Ramos (cell line): ENCODE results near the gene KRT72.

Experiments used
- in situ Hi-C: fragments of 300-500 bp; cut with MboI; formaldehyde crosslinking; loops from one replicate; pipeline ENCODE4 v1.14.3; 2022; ENCODE audit warnings: low sequenced_read_pairs; ENCODE audit not compliant: unreplicated experiment

Gene KRT72

DNA sequence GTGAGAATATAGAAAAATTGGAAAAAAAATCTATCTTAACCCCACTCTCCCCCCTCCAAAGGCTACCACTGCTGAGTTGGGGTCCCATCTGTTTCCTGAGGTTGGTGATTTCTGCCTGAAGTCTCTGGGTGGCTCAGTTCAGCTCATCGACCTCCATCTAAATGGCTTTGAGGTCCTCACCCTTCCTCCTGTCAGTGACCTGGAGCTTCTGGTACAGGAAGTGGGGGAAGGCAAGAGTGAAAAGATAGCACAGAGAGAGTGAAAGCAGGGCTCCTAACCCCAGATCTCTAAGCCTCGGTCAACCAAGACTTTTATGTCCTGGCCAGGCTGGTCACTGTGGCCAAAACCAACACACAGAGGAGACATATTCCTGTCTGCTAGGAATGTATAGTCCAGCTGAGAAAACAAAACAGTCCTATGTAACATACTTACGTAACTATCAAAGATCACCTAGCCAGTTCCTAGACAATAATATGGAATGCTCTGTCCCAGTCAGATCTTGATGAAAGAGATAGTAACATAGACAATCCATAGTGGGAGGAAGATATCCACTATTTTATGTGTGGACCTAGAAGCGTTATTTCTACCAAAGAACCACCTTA lies 29.4 kb upstream of the KRT72 start:
- in situ Hi-C loops: no loop called here

DNA sequence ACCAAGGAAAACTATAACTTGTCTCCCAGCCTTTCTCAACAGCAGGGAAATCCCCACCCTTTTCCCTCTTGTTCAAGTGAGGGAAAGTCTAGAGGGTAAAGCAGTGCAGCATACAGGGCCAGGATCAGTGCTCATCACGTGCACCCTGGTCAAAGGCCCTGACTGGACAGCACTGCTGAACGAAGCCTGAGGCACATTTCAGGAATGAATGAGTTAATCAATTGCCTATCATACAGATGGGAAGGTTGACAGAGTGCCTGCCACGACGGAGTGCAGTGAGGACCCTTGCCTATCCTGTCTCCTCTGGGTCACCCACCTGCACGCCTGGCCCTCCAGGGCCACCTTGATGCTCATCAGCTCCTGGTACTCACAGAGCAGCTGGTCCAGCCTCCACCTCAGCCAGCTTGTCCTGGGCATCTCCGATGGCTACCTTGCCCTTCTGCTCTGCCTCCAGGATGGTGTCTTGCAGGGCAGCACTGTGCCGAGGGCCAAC lies 28.8 kb upstream of the KRT72 start:
- in situ Hi-C loops: no loop called here

- in situ Hi-C loops: no loop called here
These were observed 28.2 kb upstream of the KRT72 start for GRCh38 chr12:52629281-52630007.

DNA sequence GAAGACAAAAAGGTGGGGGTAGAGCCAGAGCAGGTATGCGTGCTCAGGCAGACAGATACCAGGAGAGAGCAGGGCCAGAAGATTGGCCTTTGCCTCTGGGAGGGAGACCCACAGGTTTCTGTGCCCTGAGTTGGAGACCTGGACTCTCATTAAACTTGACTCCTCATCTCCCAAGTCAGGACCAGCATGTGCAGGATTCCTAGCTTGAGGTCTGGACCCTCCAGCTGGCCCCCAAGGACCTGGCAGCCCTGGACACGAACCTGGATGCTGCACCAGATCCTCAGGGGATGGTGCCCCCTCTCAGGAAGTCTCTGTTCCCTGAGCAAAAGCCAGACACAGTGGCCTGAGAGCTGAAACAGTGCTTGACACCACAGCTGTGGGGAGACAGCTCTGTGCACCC lies 27.6 kb upstream of the KRT72 start:
- in situ Hi-C loops: no loop called here

DNA sequence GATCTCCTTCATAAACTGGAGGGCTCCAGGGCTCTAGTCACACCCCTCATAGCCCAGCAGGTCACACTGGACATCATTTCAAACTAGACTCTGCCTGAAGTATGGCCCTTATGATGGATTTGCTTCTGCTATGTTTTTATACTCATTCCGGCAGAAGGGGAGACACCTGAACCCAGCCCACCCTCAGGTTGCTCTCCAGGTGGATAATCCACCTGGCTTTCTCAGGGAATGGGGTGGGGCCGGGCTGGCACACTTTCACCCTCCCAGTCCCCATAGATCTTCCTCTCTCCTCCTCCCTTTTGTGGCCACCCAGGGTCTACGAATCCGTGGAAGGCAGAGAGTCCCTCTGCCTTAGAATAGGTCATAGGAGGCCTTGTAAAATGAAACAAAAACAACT lies 26.8 kb upstream of the KRT72 start:
- in situ Hi-C loops: no loop called here

DNA sequence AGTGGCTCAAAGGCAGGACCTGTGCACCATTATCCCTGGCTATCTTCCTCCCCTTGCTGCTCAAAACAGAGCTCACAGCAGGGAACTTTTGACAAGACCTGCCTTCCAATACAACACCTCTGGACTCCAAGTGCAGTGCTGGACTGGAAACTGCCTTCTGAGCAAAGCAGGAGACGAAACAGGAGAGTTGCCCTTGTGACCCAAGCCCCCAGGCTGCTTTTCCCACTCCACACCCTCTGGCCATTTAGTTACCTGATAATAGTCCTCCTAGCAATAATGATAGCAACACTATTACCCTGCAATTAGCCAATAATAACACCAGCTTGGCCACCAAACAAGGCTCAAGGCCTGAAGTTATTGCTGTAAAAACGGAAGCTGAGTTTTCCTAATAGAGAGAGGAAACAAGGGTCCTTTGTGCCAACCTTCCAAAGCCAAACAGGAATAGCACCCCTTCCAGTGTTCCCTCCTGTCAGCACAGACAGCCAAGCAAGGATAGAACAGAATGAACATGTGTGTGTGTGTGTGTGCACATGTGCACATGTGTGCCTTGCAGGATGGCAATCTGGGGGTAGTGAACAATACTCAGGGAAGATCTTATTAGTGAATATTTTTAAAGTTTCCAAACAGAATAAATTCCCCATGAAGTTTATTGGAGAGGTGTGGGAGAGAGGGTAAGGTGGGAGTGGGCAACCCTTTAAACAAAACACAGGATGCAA lies 26.3 kb upstream of the KRT72 start:
- in situ Hi-C loops: no loop called here

DNA sequence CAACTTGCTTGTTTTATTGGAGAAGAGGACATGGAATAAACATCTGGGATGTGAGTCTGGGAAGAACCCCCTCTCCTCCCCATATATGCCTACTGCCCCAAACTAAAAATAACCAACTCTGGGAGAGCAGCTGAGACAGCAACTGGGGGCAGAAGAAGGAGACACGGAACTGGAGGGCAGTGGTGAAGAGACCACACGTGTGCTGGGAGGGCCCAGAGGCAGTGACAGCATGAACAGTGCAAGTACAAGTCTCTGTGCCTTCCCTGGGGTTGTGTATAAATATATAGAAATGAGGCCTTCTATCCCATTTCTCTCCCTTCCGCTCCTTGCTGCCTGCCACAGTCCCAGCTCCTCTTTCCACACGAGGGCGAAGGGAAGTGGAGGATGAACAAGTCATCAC lies 21.1 kb upstream of the KRT72 start:
- in situ Hi-C loops: no loop called here

- in situ Hi-C loops: no loop called here
These were observed 17.6 kb upstream of the KRT72 start for GRCh38 chr12:52618866-52619265.

- in situ Hi-C loops: no loop called here
These were observed 17.0 kb upstream of the KRT72 start, which contains the start of gene KRT73 for GRCh38 chr12:52618216-52618615. Gene KRT73, minus strand, starts transcription at chr12:52618559. Its CDS starts 35 bp downstream, at chr12:52618524.

- in situ Hi-C loops: no loop called here
These were observed 16.1 kb upstream of the KRT72 start for GRCh38 chr12:52617403-52617785.

DNA sequence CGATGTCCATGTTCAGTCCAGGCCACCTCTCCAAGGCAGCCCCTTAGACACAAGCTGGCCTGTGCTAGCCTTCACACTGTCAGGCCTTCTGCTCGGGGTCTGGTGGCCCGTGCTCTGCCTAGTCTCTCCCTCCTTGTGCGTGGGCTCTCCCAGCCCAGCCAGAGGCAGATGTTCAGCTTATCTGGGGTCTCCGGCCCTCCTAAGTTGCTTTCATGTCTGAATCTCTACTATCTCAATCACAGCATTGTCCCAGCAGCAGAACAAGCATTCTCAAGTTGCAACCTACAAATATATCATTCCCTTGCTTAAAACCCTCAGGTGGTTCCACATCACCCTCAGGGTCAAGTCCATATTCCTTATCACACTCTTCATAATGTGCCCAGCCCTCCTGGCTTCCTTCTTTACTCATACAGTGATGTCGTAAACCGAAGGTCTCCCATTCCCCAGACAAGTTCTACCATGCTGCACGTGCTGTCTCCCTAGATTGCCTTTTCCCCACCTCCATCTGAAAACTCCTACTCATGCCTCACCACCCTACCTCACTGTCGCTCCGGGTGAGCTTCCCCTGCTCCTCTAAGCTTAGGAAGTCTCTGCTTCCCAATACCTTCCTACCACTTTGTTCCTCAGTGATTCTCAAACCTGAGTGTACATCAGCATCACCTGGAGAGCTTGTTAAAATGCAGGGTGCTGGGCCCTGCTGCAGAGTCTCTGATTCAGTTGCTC lies 15.6 kb upstream of the KRT72 start:
- in situ Hi-C loops: no loop called here

DNA sequence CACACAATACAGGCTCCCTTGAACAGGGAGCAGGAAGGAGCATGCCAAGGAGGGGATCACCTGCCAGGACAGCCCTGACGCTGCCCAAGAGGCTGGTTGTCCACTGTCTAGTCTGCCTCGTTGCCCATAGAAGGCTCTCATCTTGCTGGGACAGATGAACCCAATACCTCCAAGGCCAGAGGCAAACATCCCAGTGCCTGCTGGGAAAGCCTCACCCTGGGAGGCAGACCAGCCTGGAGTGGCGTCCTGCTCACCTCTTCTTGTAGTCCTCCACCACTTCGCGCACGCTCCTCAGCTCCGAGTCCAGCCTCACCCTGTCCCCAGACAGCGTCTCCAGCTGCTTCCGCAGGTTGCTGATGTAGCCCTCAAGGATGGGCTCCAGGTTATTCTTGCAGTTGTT lies 14.6 kb upstream of the KRT72 start:
- in situ Hi-C loops: no loop called here

DNA sequence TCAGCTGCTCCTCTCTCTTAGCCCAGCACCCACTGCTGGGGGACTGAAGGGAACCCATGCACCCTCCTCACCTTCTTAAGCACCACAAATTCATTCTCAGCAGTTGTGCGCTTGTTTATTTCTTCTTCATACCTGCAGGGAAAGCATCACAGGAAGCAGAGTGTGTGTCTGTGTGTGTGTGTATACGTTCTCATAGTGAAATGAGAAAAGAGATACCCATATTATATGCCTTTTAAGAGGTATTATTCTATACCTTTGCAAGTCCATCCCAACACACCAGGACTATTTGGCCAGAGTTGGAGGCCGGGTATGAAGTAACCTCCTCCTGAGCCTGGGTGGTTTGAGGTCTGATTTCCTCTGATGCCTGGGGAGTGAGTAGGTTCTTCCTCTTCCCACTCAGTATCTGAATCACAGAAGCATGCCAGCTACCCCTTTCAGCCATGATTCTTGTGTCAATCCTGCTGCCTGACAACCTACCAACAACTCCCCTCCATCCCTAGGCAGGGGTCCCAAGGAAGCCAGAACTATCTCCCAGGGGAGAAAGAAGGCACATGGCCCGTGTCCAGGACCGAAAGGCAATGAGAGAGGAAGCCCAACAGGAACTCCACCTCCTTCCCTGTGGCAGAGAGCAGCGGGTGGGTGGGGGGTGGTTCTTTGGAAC lies 14.1 kb upstream of the KRT72 start:
- in situ Hi-C loops: no loop called here

GRCh38 chr12:52614381-52615207 lies 13.3 kb upstream of the KRT72 start:
- in situ Hi-C loops: no loop called here

- in situ Hi-C loops: no loop called here
These were observed 12.2 kb upstream of the KRT72 start for GRCh38 chr12:52613384-52614030.

DNA sequence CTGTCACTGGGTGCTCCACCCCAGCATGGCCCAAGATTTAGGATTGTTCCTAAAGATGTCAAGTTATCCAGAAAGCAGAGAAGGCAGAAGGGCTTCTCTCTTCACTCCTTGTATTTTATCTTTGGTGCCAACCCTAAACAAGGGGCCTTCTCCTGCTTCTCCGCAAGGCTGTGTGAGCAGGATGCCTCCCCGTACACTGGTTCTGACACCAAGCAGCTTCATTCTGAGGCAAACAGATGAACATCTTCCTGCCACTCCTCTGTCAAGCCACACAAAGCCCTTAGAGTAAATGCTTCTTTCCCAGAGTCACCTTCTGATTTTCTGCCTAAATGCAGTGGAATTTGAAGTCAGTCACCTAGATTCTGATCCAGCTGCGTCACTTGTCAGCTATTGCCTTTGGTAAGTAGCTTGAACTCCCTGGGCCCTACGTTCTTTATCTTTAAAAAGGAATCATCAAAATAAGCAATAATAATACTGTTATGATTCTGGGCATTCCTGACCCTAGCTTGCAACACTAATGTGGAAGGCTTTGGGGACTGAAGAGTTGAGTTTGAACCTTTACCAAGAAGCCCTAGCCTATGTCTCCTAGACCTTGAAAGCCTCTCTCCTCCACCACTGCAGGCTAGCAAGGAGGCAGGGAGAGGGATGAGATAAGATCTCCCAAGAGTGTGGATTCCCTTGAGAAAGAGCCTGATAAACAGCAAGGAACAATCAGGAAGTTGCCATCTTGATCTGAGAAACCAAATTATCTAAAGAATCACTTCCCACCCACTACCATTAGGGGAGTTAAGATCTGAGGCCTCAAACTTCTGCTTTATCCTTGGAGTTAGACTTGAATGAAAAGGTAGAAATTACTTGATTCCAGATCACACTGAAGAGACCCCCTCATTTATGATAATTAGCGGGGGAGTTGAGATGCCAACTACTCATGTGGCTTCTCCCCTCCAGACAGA lies 11.4 kb upstream of the KRT72 start:
- in situ Hi-C loops: no loop called here

GRCh38 chr12:52611080-52611468 lies 9.8 kb upstream of the KRT72 start:
- in situ Hi-C loops: no loop called here
